ENCODE results near the gene SCN7A.
"Not testable (repeated sequence)": the region's sequence is repeated elsewhere in the genome, so short reads cannot be mapped to it uniquely, and the experiment has no call there.

SCN7A gene

GRCh38 chr2:166451468-166451867 lies 42.6 kb downstream of the SCN7A start:
- DNase-seq: no peak

- no peak for DNase-seq
Observed at GRCh38 chr2:166449439-166449838, 44.6 kb downstream of the SCN7A start.

GRCh38 chr2:166448106-166448505 lies 45.9 kb downstream of the SCN7A start:
- DNase-seq: no peak

- no peak for DNase-seq
Observed at GRCh38 chr2:166444306-166444705, 49.7 kb downstream of the SCN7A start.

- no peak for DNase-seq
Observed at GRCh38 chr2:166440313-166440712, 53.7 kb downstream of the SCN7A start.

GRCh38 chr2:166439078-166439477 lies 55.0 kb downstream of the SCN7A start:
- no peak for DNase-seq

- no peak for DNase-seq
Observed at GRCh38 chr2:166436976-166437375, 57.1 kb downstream of the SCN7A start.

GRCh38 chr2:166436189-166436588 lies 57.9 kb downstream of the SCN7A start:
- no peak for DNase-seq

GRCh38 chr2:166434491-166434890 lies 59.6 kb downstream of the SCN7A start:
- DNase-seq: no peak

- DNase-seq: no peak
Observed at GRCh38 chr2:166433457-166433856, 60.6 kb downstream of the SCN7A start.

- DNase-seq: no peak
Observed at GRCh38 chr2:166432331-166432730, 61.7 kb downstream of the SCN7A start.

- DNase-seq: no peak
Observed at GRCh38 chr2:166424841-166425240, 69.2 kb downstream of the SCN7A start.

GRCh38 chr2:166419616-166419934 lies 74.5 kb downstream of the SCN7A start:
- no peak for DNase-seq

GRCh38 chr2:166418853-166419615 lies 75.0 kb downstream of the SCN7A start:
- no peak for DNase-seq

- DNase-seq: no peak
Observed at GRCh38 chr2:166417669-166418068, 76.4 kb downstream of the SCN7A start.

- DNase-seq: no peak
Observed at GRCh38 chr2:166413255-166413654, 80.8 kb downstream of the SCN7A start.

GRCh38 chr2:166411473-166412230 lies 82.4 kb downstream of the SCN7A start:
- DNase-seq: no peak

- DNase-seq: no peak
Observed at GRCh38 chr2:166410828-166411472, 83.1 kb downstream of the SCN7A start.

- not testable (repeated sequence) for DNase-seq
Observed at GRCh38 chr2:166407746-166408145, 86.3 kb downstream of the SCN7A start.

- no peak for DNase-seq
Observed at GRCh38 chr2:166406374-166406773, 87.7 kb downstream of the SCN7A start.

GRCh38 chr2:166405569-166405926 lies 88.5 kb downstream of the SCN7A start:
- DNase-seq: no peak

- DNase-seq: no peak
Observed at GRCh38 chr2:166404831-166405568, 89.0 kb downstream of the SCN7A start.

- DNase-seq: no peak
Observed at GRCh38 chr2:166394245-166394644, 99.8 kb downstream of the SCN7A start.
